ENCODE results near the gene CALN1.

DNA sequence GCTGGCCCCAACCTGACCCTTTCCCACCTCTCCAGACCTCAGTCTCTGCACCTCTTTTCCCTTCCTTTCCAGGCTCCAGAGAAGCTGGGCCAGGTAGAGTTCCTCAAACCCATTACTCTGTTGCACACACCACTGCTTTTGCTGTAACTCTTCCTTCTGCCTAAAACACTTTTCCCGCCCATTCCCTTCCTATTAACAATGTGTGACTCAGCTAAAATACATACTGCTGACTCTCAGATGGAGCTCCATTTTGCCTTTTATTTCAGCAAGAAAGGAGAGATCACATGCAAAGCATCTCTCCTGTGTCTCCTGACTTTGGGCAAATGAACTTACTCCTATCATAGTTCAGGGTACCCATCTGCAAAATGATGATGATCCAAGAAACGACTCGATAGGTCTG, 201.0 kb downstream of the CALN1 start:
- TF ChIP-seq, protein P1, sequence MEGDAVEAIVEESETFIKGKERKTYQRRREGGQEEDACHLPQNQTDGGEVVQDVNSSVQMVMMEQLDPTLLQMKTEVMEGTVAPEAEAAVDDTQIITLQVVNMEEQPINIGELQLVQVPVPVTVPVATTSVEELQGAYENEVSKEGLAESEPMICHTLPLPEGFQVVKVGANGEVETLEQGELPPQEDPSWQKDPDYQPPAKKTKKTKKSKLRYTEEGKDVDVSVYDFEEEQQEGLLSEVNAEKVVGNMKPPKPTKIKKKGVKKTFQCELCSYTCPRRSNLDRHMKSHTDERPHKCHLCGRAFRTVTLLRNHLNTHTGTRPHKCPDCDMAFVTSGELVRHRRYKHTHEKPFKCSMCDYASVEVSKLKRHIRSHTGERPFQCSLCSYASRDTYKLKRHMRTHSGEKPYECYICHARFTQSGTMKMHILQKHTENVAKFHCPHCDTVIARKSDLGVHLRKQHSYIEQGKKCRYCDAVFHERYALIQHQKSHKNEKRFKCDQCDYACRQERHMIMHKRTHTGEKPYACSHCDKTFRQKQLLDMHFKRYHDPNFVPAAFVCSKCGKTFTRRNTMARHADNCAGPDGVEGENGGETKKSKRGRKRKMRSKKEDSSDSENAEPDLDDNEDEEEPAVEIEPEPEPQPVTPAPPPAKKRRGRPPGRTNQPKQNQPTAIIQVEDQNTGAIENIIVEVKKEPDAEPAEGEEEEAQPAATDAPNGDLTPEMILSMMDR (IDR thresholded peaks at IDR 0.05), result no peak
- no peak for TF ChIP-seq POLR2A (IDR thresholded peaks at IDR 0.05)
